Measurements from ENCODE around the gene KCNJ9. TPM values are rescaled to one million over a fixed set of nuclear protein-coding genes. Genes with fewer than 3 reads are reported as not detected.

The KCNJ9 gene
- total and polyA plus RNA-seq, 2 of the 4 experiments (the other 2 are of a cell fraction): not detected

DNA sequence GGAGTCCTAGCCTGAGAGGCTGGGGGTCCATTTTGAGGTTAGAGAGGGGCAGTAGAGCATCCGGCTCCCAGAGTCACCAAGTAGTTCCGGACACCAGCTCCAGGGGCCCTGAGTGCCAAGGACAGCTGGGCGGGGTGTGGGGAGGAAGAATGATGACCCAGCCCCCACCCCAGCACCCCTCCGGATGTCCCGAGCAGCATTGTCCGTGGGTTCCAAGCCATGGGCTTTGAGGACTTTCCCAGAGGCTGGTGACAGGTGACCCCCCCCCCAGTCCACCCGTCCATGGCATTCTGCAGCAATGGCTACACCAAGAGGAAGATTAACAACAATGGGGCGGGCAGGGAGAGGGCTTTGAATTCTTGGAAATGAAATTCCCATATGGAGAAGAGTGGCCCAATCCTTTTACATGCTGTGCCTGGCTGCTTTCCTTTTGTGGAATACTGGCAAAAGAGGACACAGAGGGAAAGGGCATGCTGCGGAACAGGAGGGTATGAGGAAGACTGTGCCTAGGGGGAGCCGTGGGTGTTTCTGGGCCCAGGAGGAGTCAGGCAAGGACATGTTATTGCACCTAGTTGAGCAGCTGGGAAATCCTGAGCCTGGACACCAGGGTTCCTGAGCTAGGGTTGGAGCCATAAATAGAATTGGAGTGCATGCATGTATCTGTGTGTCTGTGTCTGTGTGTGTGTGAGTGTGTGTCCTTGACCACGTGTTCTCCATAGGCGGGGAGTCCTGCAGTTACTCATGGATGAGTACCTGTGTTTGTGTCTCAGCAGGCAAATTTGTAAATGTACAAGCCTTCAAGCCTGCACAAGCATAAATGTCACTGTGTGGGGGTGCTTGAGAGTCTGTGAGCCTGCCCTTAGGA, 35.2 kb downstream of the KCNJ9 start:
- peaks cover 46% of the 10 kb centered on the region for H3K27me3 ChIP-seq (ENCODE audit: control insufficient read depth, insufficient read depth, low read length)
- no peak overlapping the region for H3K23ac ChIP-seq (ENCODE audit: low read depth, low read length)
- peak overlapping the region; percentile 38; the same call in 1 of the 2 replicates for H4K91ac ChIP-seq (ENCODE audit: insufficient read depth, low read depth, low read length)
- no peak overlapping the region for H3K14ac ChIP-seq (replicated peaks; ENCODE audit: low read depth, low read length)
- H3K79me1 ChIP-seq (ENCODE audit: low read depth in 1 of 2, low read length in 2 of 2): no peaks in the 10 kb centered on the region
- WGBS, 2 experiments (ENCODE audit: extremely low coverage in 2 of 2, insufficient read length in 1 of 2): 83% methylated on average over 1 of the region's 12 CpGs; no CpG with 5 or more reads in 1 of the 2 experiments
- no peak overlapping the region; the same call in 1 of the 2 replicates for H3K18ac ChIP-seq (ENCODE audit: low read depth, low read length)
- H2AFZ ChIP-seq (replicated peaks; ENCODE audit: low read length, poor library complexity): no peak overlapping the region
- no peak overlapping the region for H2BK20ac ChIP-seq (ENCODE audit: low read depth, low read length)
- no peaks in the 10 kb centered on the region for H3K36me3 ChIP-seq (ENCODE audit: control insufficient read depth, insufficient read depth, low read length)
- no peak overlapping the region for H4K8ac ChIP-seq (ENCODE audit: low read depth in 2 of 2, low read length in 2 of 2)
- no peak overlapping the region for H3K4me3 ChIP-seq (ENCODE audit: insufficient read depth, low read depth, low read length)
- TF ChIP-seq RAD21 (IDR thresholded peaks at IDR 0.05; ENCODE audit: low read length) (no peak), USF2 (IDR thresholded peaks at IDR 0.05; ENCODE audit: low read depth, low read length) (peak; percentile 51; the same call in 1 of the 2 replicates), RCOR1 (IDR thresholded peaks at IDR 0.05; ENCODE audit: insufficient replicate concordance, low read length) (no peak), MXI1 (IDR thresholded peaks at IDR 0.05; ENCODE audit: borderline replicate concordance, low read depth, low read length) (no peak)
- TF ChIP-seq, protein P1, sequence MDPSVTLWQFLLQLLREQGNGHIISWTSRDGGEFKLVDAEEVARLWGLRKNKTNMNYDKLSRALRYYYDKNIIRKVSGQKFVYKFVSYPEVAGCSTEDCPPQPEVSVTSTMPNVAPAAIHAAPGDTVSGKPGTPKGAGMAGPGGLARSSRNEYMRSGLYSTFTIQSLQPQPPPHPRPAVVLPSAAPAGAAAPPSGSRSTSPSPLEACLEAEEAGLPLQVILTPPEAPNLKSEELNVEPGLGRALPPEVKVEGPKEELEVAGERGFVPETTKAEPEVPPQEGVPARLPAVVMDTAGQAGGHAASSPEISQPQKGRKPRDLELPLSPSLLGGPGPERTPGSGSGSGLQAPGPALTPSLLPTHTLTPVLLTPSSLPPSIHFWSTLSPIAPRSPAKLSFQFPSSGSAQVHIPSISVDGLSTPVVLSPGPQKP (IDR thresholded peaks at IDR 0.05; ENCODE audit: borderline replicate concordance, low read depth, low read length): no peak
- TF ChIP-seq, protein P2, sequence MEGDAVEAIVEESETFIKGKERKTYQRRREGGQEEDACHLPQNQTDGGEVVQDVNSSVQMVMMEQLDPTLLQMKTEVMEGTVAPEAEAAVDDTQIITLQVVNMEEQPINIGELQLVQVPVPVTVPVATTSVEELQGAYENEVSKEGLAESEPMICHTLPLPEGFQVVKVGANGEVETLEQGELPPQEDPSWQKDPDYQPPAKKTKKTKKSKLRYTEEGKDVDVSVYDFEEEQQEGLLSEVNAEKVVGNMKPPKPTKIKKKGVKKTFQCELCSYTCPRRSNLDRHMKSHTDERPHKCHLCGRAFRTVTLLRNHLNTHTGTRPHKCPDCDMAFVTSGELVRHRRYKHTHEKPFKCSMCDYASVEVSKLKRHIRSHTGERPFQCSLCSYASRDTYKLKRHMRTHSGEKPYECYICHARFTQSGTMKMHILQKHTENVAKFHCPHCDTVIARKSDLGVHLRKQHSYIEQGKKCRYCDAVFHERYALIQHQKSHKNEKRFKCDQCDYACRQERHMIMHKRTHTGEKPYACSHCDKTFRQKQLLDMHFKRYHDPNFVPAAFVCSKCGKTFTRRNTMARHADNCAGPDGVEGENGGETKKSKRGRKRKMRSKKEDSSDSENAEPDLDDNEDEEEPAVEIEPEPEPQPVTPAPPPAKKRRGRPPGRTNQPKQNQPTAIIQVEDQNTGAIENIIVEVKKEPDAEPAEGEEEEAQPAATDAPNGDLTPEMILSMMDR (conservative IDR thresholded peaks at IDR 0.05; ENCODE audit: low read depth, low read length): no peak
- dilution Hi-C loops (cut with HindIII; ENCODE audit: low sequenced_read_pairs, unreplicated experiment): no loop called here
- H3K9me1 ChIP-seq (ENCODE audit: insufficient read depth, low read length): no peaks in the 10 kb centered on the region; the same call in 1 of the 2 replicates
- H2AK5ac ChIP-seq (ENCODE audit: low read depth, low read length): no peak overlapping the region
- H2BK120ac ChIP-seq (ENCODE audit: low read depth, low read length): no peak overlapping the region
- no peak overlapping the region for H3K9ac ChIP-seq (ENCODE audit: low read depth, low read length)
- no peaks in the 10 kb centered on the region for H4K20me1 ChIP-seq (ENCODE audit: insufficient read depth, low read length)
- no peak overlapping the region for H3K56ac ChIP-seq (ENCODE audit: extremely low read depth, insufficient read depth, low read length)
- H2AK9ac ChIP-seq (replicated peaks; ENCODE audit: low read depth, low read length, poor library complexity): no peak overlapping the region
- no peak overlapping the region for H3K4ac ChIP-seq (ENCODE audit: low read depth, low read length)
- no TSS peak for BruUV-seq (replicated peaks)
- no peak overlapping the region for H2BK5ac ChIP-seq (ENCODE audit: low read depth, low read length, poor library complexity, severe bottlenecking)
- ATAC-seq (ENCODE audit: low read depth) (no peak), DNase-seq (peak; percentile 44)
- H2BK15ac ChIP-seq (ENCODE audit: low read depth, low read length): no peak overlapping the region
- no peak overlapping the region for H3K27ac ChIP-seq (ENCODE audit: insufficient read depth, low read length)
- no peak overlapping the region; the same call in 1 of the 2 replicates for H4K5ac ChIP-seq (ENCODE audit: low read depth, low read length)
- intact Hi-C loops (cut with micrococcal nuclease): no loop called here
- ChIA-PET POLR2A (ENCODE audit: unreplicated experiment) (no interaction called here), CTCF (interaction anchor here (0.8 kb wide), 1 partner anchor 15 kb away, joined by 3 read pairs; no protein-coding TSS in a partner anchor)
- H3K9me3 ChIP-seq (ENCODE audit: control insufficient read depth, insufficient read depth, low read length): no peaks in the 10 kb centered on the region
- no peak overlapping the region; the same call in 1 of the 2 replicates for H3K4me2 ChIP-seq (ENCODE audit: low read depth, low read length)
- in situ Hi-C loops (cut with MboI; ENCODE audit: low sequenced_read_pairs): no loop called here
- peaks cover 15% of the 10 kb centered on the region; the same call in 1 of the 2 replicates for H3K4me1 ChIP-seq (ENCODE audit: control insufficient read depth, insufficient read depth, low read length)

Measured in IMR-90 (cell line).